Ectodermal cell (in vitro differentiated cells): ENCODE data around the gene SORCS2.

Experiments used
- H3K27ac ChIP-seq: 2 replicates; pipeline ENCODE4 v1.7.0; 2013; ENCODE audit warnings: mild to moderate bottlenecking, low read depth, low read length; ENCODE audit not compliant: insufficient read depth, poor library complexity, severe bottlenecking
- H3K27me3 ChIP-seq: 2 replicates; pipeline ENCODE4 v1.7.0; 2013; ENCODE audit warnings: mild to moderate bottlenecking, low read length; ENCODE audit not compliant: insufficient read depth, control insufficient read depth, poor library complexity, severe bottlenecking
- H3K36me3 ChIP-seq: one replicate; pipeline ENCODE4 v1.7.0; 2013; ENCODE audit warnings: low read length; ENCODE audit not compliant: control insufficient read depth, insufficient read depth
- H3K4me1 ChIP-seq: one replicate; pipeline ENCODE4 v1.7.0; 2013; ENCODE audit warnings: low read length; ENCODE audit not compliant: control insufficient read depth, insufficient read depth
- H3K4me3 ChIP-seq: 2 replicates; pipeline ENCODE4 v1.7.0; 2013; ENCODE audit warnings: low read depth, low read length, control low read depth; ENCODE audit not compliant: insufficient read depth
- H3K9me3 ChIP-seq: 2 replicates; pipeline ENCODE4 v1.7.0; 2013; ENCODE audit warnings: mild to moderate bottlenecking, low read length, moderate library complexity; ENCODE audit not compliant: control insufficient read depth
- WGBS, 2 experiments: methylation state at CpG; one replicate each; pipeline ENCODE4 v1.1.7; 2013; ENCODE audit warnings: missing lambda C conversion rate in 2 of 2; 5-methylcytosine and 5-hydroxymethylcytosine counted together

The SORCS2 gene

DNA sequence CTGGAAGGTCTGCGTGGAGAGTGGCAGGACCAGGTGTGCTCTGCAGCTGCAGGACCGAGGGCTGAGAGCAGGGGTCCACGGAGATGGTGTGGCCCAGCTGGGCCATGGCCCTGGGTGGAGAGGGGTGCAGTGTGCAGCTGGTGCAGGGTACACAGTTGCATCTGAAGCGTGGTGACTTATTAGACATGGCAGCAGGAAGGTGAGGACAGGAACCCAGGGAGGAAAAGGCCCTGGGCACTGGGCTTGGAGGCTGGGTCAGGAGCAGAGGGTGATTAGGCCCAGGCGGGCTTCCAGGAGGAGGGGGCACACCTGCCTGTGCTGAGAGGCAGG, 457.0 kb downstream of the SORCS2 start:
- 91 to 92% methylated on average over 5 of the region's 5 CpGs for WGBS, 2 experiments
- H3K4me1 ChIP-seq = peaks cover 15% of the 10 kb centered on the region
- no peaks in the 10 kb centered on the region for H3K9me3 ChIP-seq
- H3K27ac ChIP-seq = no peak overlapping the region
- no peaks in the 10 kb centered on the region for H3K36me3 ChIP-seq
- H3K4me3 ChIP-seq = no peak overlapping the region
- H3K27me3 ChIP-seq = no peaks in the 10 kb centered on the region

GRCh38 chr4:7649741-7650531, 457.6 kb downstream of the SORCS2 start:
- no peaks in the 10 kb centered on the region for H3K36me3 ChIP-seq
- 90 to 92% methylated on average over 32 of the region's 32 CpGs for WGBS, 2 experiments
- no peaks in the 10 kb centered on the region for H3K9me3 ChIP-seq
- H3K27ac ChIP-seq = no peak overlapping the region
- H3K4me1 ChIP-seq = peaks cover 21% of the 10 kb centered on the region
- no peak overlapping the region for H3K4me3 ChIP-seq
- no peaks in the 10 kb centered on the region for H3K27me3 ChIP-seq

DNA sequence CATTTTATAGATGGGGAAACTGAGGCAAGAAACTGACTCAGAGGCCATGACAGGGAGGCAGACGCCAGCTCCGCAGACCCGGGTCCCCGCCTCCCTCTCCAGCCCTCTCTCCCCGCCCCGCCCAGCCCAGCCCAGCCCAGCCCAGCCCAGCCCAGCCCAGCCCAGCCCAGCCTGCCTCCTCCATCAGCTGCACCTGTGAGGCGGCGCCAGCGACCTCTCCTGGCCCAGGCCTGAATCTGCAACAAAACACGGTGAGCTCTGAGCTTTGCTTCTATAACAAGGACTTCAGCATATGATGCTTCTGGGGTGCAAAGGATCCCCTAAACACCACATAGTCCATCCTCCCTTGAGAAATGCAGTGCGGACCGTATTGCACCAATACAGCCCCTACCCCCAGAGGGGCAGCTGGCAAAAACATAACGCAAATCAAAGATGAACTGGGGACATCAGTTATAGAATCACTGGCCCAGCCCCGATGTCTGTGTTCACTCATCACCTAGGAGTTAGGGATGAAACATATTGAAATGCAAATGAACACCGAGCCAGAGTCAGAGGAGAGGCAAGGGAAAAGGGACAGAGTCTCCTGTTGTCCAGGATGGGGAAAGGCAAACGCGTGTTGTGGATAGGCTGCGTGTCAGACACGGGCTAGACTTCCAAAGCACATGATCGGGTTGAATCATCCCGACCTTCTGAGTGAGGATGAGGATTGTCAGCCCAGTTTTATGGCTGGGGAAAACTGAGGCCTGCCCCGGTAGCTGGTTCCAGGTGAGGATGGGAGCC, 458.5 kb downstream of the SORCS2 start:
- Histone ChIP-seq H3K4me1 (peaks cover 30% of the 10 kb centered on the region), H3K27me3 (peaks cover 3% of the 10 kb centered on the region), H3K36me3 (no peaks in the 10 kb centered on the region), H3K27ac (no peak overlapping the region), H3K9me3 (no peaks in the 10 kb centered on the region), H3K4me3 (no peak overlapping the region)
- 34% methylated on average over 20 to 22 of the region's 22 CpGs for WGBS, 2 experiments

- no peak overlapping the region for H3K27ac ChIP-seq
- no peak overlapping the region for H3K4me3 ChIP-seq
- H3K4me1 ChIP-seq = peaks cover 36% of the 10 kb centered on the region
- H3K9me3 ChIP-seq = no peaks in the 10 kb centered on the region
- H3K27me3 ChIP-seq = peaks cover 4% of the 10 kb centered on the region
- 50 to 56% methylated on average over 8 of the region's 8 CpGs for WGBS, 2 experiments
- H3K36me3 ChIP-seq = no peaks in the 10 kb centered on the region
Measured at GRCh38 chr4:7651461-7651921, 459.2 kb downstream of the SORCS2 start.

DNA sequence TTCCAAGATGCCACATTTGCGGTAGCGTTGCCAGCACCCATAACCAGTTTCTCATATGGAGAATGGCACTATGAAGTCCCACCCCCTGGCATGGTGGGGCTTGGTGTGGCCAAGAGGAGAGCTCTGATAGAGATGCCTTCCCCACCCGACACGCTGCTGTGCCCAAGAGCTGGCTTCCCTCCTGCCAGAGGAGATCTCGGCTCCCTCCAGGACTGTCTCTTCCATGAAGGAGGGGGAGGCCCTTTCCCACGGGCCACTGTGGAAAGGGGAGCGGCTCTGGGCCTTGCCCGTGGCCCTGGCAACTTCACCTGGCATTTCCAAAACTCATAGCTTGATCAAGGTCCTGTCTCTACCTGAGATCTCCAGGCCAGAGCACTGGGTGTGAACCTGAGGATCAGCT, 459.7 kb downstream of the SORCS2 start:
- Histone ChIP-seq H3K27ac (no peak overlapping the region), H3K9me3 (no peaks in the 10 kb centered on the region), H3K4me1 (peaks cover 40% of the 10 kb centered on the region), H3K27me3 (peaks cover 8% of the 10 kb centered on the region), H3K4me3 (no peak overlapping the region), H3K36me3 (no peaks in the 10 kb centered on the region)
- 80% methylated on average over 8 of the region's 8 CpGs for WGBS, 2 experiments

DNA sequence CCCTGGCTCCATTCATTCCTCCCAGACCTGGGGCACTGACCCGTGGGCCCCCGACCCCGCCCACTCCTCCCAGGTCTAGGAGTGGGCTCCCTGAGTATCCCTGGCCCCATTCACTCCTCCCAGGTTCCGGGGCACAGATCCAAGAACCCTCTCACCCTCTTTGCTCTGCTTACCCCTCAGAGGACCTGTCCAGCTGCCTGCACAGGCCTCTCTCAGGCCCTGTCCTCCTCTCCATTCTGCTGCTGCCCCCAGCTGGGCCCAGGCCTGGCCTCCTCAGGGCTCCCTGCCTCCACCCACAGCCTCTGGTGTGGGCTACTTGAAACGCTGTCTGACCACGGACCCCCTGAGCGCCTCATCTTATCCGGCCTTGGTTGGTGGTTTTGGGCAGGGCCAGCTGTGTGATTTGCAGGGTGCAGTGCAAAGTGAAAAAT, 460.1 kb downstream of the SORCS2 start:
- Histone ChIP-seq H3K4me3 (no peak overlapping the region), H3K27me3 (peaks cover 8% of the 10 kb centered on the region), H3K4me1 (peaks cover 40% of the 10 kb centered on the region), H3K36me3 (no peaks in the 10 kb centered on the region), H3K9me3 (no peaks in the 10 kb centered on the region), H3K27ac (no peak overlapping the region)
- 89 to 91% methylated on average over 8 of the region's 8 CpGs for WGBS, 2 experiments

- Histone ChIP-seq H3K4me1 (peaks cover 40% of the 10 kb centered on the region), H3K4me3 (no peak overlapping the region), H3K36me3 (no peaks in the 10 kb centered on the region), H3K27ac (no peak overlapping the region), H3K9me3 (no peaks in the 10 kb centered on the region), H3K27me3 (peaks cover 8% of the 10 kb centered on the region)
- 93% methylated on average over 3 of the region's 3 CpGs for WGBS, 2 experiments
Measured at GRCh38 chr4:7652906-7653305, 460.6 kb downstream of the SORCS2 start.

DNA sequence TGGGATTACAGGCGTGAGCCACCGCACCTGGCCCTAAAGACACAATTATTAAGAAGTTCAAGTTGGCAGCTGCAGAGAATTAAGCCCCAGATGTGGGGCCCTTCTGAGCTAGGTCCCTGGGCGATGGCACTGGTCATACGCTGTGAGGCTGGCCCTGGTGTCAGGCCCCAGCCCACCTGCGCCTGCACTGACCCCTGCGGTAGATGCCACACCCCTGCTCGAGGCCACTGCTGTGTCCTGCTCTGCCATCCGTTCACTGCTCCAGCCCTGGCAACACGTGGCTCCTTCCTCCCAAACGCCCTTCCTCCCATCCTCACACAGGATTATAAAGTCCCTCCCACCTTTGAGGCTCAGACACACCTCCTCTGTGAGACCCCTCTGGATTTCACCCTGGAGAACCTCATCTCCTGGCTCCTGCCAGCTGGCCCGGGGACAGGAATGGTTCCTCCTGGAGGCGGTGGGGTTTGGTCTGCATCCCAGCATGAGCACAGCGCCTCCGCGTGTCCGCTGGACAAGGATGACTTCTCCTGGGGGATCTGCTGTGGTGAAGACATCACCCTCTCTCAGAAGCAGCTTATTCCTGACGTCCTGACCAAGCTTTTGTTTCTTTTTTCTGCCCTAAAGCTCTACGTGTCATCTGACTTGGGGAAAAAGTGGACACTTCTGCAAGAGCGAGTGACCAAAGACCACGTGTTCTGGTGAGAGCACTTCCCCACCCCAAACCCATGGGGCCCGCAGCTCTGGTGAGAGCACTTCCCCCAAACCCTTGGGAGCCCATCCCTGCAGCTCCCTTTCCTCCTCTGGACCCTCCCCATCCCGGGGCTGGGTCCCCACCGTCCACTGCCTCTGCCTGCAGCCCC, 461.4 kb downstream of the SORCS2 start:
- Histone ChIP-seq H3K4me1 (peaks cover 40% of the 10 kb centered on the region), H3K27ac (no peak overlapping the region), H3K4me3 (no peak overlapping the region), H3K36me3 (no peaks in the 10 kb centered on the region), H3K9me3 (no peaks in the 10 kb centered on the region), H3K27me3 (peaks cover 8% of the 10 kb centered on the region)
- whole genome bisulfite sequencing, 2 experiments = 86 to 87% methylated on average over 23 of the region's 23 CpGs

- Histone ChIP-seq H3K27me3 (peaks cover 8% of the 10 kb centered on the region), H3K27ac (no peak overlapping the region), H3K4me3 (no peak overlapping the region), H3K36me3 (no peaks in the 10 kb centered on the region), H3K9me3 (no peaks in the 10 kb centered on the region), H3K4me1 (peaks cover 40% of the 10 kb centered on the region)
- WGBS, 2 experiments = 65 to 69% methylated on average over 25 of the region's 25 CpGs
Measured at GRCh38 chr4:7654550-7655445, 462.5 kb downstream of the SORCS2 start.
